B cell (primary cell): Measurements from ENCODE around the gene NDUFAB1. TPM values are rescaled to one million over a fixed set of nuclear protein-coding genes. Genes with fewer than 3 reads are reported as not detected.

ENCODE experiments used
- ATAC-seq: fragments of 200-7000 bp; cut with Tn5 transposase; one replicate; pipeline ENCODE4 v1.10.0; 2021; ENCODE audit warnings: low read depth, mild to moderate bottlenecking, moderate number of reproducible peaks, moderate library complexity
- CTCF ChIA-PET: fragments of 350-600 bp; sonication (Branson Sonifier 250); formaldehyde crosslinking; loops from one replicate; lab custom pipeline; 2021; ENCODE audit warnings: antibody characterized with exemption, inconsistent platforms; lab: Charles Lee
- POLR2A ChIA-PET: fragments of 350-600 bp; sonication (Branson Sonifier 250); formaldehyde crosslinking; loops from one replicate; lab custom pipeline; 2021; ENCODE audit warnings: antibody characterized with exemption; lab: Charles Lee
- DNase-seq: peaks from one replicate; pipeline ENCODE4 v3.0.0; 2013
- H2AFZ ChIP-seq: 2 replicates; pipeline ENCODE4 v1.6.1; 2012; ENCODE audit warnings: mild to moderate bottlenecking, low read depth, low read length; ENCODE audit not compliant: insufficient read depth, poor library complexity, severe bottlenecking
- H3K27ac ChIP-seq, 2 donors: 1 replicate in 1 of 2; 2 replicates in 1 of 2; pipeline ENCODE4 v1.5.1; 2012 to 2013; ENCODE audit warnings: low read length in 2 of 2, mild to moderate bottlenecking in 2 of 2, moderate library complexity in 1 of 2
- H3K27me3 ChIP-seq, 4 experiments: fragments of 200-600 bp in 1 of 4; sonication (generic) in 1 of 4; replicated peaks in 1 of 4; 1 replicate in 2 of 4; 2 replicates in 2 of 4; pipeline versions ENCODE4 v1.6.1 to v1.7.0; 2013 to 2016; ENCODE audit warnings: low read length in 3 of 4, mild to moderate bottlenecking in 2 of 4, mixed read lengths in 1 of 4, moderate library complexity in 1 of 4; ENCODE audit not compliant: insufficient read depth in 4 of 4, control insufficient read depth in 3 of 4; ENCODE audit errors: control extremely low read depth in 1 of 4
- H3K36me3 ChIP-seq, 2 experiments: replicated peaks in 1 of 2; 1 replicate in 1 of 2; 2 replicates in 1 of 2; pipeline versions ENCODE4 v1.6.1 to v1.7.1; 2013; ENCODE audit warnings: low read length in 1 of 2; ENCODE audit not compliant: insufficient read depth in 2 of 2, control insufficient read depth in 1 of 2; ENCODE audit errors: control extremely low read depth in 1 of 2, extremely low read depth in 1 of 2
- H3K4me1 ChIP-seq, 2 donors: fragments of 200-600 bp in 1 of 2; sonication (generic) in 1 of 2; 1 replicate in 1 of 2; 2 replicates in 1 of 2; pipeline versions ENCODE4 v1.5.1 to v1.6.1; 2013 to 2017; ENCODE audit warnings: low read length in 2 of 2; ENCODE audit not compliant: control insufficient read depth in 2 of 2, insufficient read depth in 2 of 2
- H3K4me2 ChIP-seq: replicated peaks from 2 replicates; pipeline ENCODE3; 2012; ENCODE audit warnings: mild to moderate bottlenecking, low read depth, low read length; ENCODE audit not compliant: poor library complexity, severe bottlenecking
- H3K4me3 ChIP-seq, 5 experiments: fragments of 200-600 bp in 1 of 5; sonication (generic) in 1 of 5; 1 replicate in 3 of 5; 2 replicates in 2 of 5; pipeline versions ENCODE4 v1.5.1 to v1.7.0; 2011 to 2016; ENCODE audit warnings: low read length in 4 of 5, mild to moderate bottlenecking in 4 of 5, low read depth in 2 of 5, control low read depth in 1 of 5, moderate library complexity in 1 of 5; ENCODE audit not compliant: insufficient read depth in 1 of 5; ENCODE audit errors: control extremely low read depth in 1 of 5, extremely low read depth in 1 of 5
- H3K79me2 ChIP-seq: fragments of 200-600 bp; sonication (generic); one replicate; pipeline ENCODE4 v1.6.0; 2016; ENCODE audit warnings: low read length; ENCODE audit not compliant: control insufficient read depth, insufficient read depth
- H3K9ac ChIP-seq: fragments of 200-600 bp; sonication (generic); 2 replicates; pipeline ENCODE4 v1.6.1; 2017; ENCODE audit warnings: mild to moderate bottlenecking, low read length, moderate library complexity
- H3K9me3 ChIP-seq, 3 donors: one replicate each; pipeline versions ENCODE4 v1.6.1 to v1.7.1; 2013; ENCODE audit warnings: low read length in 2 of 3; ENCODE audit not compliant: control insufficient read depth in 2 of 3, insufficient read depth in 1 of 3; ENCODE audit errors: control extremely low read depth in 1 of 3
- H4K20me1 ChIP-seq: 2 replicates; pipeline ENCODE4 v1.6.0; 2012; ENCODE audit warnings: mild to moderate bottlenecking, low read length; ENCODE audit not compliant: insufficient read depth, control insufficient read depth, poor library complexity, severe bottlenecking
- H3K27ac Mint-ChIP-seq: one replicate; pipeline ENCODE4 v1.8.0; 2021; ENCODE audit warnings: mixed read lengths
- H3K27me3 Mint-ChIP-seq: one replicate; pipeline ENCODE4 v1.8.0; 2021; ENCODE audit warnings: mixed read lengths
- H3K4me1 Mint-ChIP-seq: one replicate; pipeline ENCODE4 v1.8.0; 2021; ENCODE audit warnings: mixed read lengths
- H3K4me3 Mint-ChIP-seq: one replicate; pipeline ENCODE4 v1.8.0; 2021; ENCODE audit warnings: mixed read lengths
- H3K9me3 Mint-ChIP-seq: one replicate; pipeline ENCODE4 v1.8.0; 2022; ENCODE audit warnings: mixed read lengths; ENCODE audit not compliant: insufficient read depth
- EZH2 ChIP-seq: IDR thresholded peaks from 2 replicates; pipeline ENCODE4 v1.6.1; 2012; ENCODE audit warnings: borderline replicate concordance, low read depth, mild to moderate bottlenecking, moderate library complexity, low read length; ENCODE audit not compliant: insufficient read depth, poor library complexity, severe bottlenecking
- WGBS: methylation state at CpG from one replicate; pipeline ENCODE4 v1.1.5; 2013; ENCODE audit warnings: missing lambda C conversion rate; ENCODE audit not compliant: insufficient coverage; 5-methylcytosine and 5-hydroxymethylcytosine counted together
- intact Hi-C: fragments of 100-400 bp; cut with micrococcal nuclease; formaldehyde crosslinking; loops from one replicate; pipeline ENCODE4 v1.10.0; 2022
- polyA plus RNA-seq: library from polyadenylated mRNA; depleted of rRNA; stranded (reverse); fragments of >200 nt; gene quantifications from 2 replicates; pipeline ENCODE4 v1.2.3, GENCODE V29; 2012
- total RNA-seq, 2 donors: library from RNA; stranded (reverse); fragments of 120-200 nt in 1 of 2; gene quantifications; 1 replicate in 1 of 2; 2 replicates in 1 of 2; pipeline versions ENCODE4 v1.2.3 to v1.2.4, GENCODE V29; 2013 to 2022
- TF ChIP-seq, protein P1 (sequence below): fragments of 200-600 bp; IDR thresholded peaks from one replicate; pipeline ENCODE4 v1.8.0; 2022; ENCODE audit warnings: antibody characterized with exemption, mild to moderate bottlenecking

Gene NDUFAB1
- total and polyA plus RNA-seq, 2 donors (not counting 1 experiment from before 2014, with no cell fraction given): 33.6 to 39.3 TPM

- no peak overlapping the region for H3K27ac ChIP-seq
- H2AFZ ChIP-seq: no peak overlapping the region
- peaks cover 40% of the 10 kb centered on the region for H3K79me2 ChIP-seq
- H3K9me3 ChIP-seq: no peaks in the 10 kb centered on the region
- H3K4me1 ChIP-seq: peaks cover 6 to 9% of the 10 kb centered on the region in 2 donors
- no peak overlapping the region for H3K4me3 ChIP-seq
- WGBS: 97% methylated on average over 12 of the region's 13 CpGs
- H3K9ac ChIP-seq: no peak overlapping the region
- no peak for TF ChIP-seq EZH2
- H3K36me3 ChIP-seq: peaks cover 3 to 73% of the 10 kb centered on the region in 2 experiments
- ATAC-seq (no peak), DNase-seq (no peak)
- Mint-ChIP-seq H3K27me3 (no peaks in the 10 kb centered on the region), H3K4me3 (no peak overlapping the region), H3K27ac (no peak overlapping the region), H3K4me1 (peaks cover 17% of the 10 kb centered on the region), H3K9me3 (no peaks in the 10 kb centered on the region)
- ChIA-PET CTCF (no interaction called here), POLR2A (no interaction called here)
- H4K20me1 ChIP-seq: no peaks in the 10 kb centered on the region
- H3K27me3 ChIP-seq: no peaks in the 10 kb centered on the region
- intact Hi-C loops: no loop called here
- no peak overlapping the region for H3K4me2 ChIP-seq
Measured at GRCh38 chr16:23562505-23562904, 33.6 kb downstream of the NDUFAB1 start.

DNA sequence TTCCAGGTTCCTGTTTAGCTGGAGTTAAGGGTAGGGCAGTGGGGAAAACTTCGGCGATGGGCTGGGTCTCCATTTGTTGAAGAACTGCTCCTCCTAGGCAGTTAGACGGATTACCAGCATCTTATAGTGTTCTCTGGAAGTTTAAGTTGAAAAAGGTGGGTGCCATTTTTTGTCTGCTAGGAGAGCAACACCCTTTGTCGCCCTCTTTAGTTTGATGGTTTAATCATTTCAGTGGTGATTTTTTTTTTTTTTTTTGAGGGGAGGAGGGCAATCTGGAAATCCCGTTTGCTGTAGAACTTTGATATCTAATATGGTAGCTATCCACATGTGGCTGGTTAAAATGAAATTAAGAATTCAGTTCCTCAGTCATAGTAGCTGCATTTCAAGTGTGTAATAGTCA, 34.5 kb downstream of the NDUFAB1 start:
- intact Hi-C loops: no loop called here
- H3K4me3 ChIP-seq: no peak overlapping the region
- H4K20me1 ChIP-seq: no peaks in the 10 kb centered on the region
- 87% methylated on average over 4 of the region's 5 CpGs for WGBS
- no peaks in the 10 kb centered on the region for H3K27me3 ChIP-seq
- Mint-ChIP-seq H3K27ac (no peak overlapping the region), H3K27me3 (no peaks in the 10 kb centered on the region), H3K4me3 (no peak overlapping the region), H3K9me3 (no peaks in the 10 kb centered on the region), H3K4me1 (peaks cover 27% of the 10 kb centered on the region)
- DNase-seq (no peak), ATAC-seq (no peak)
- peaks cover 3 to 64% of the 10 kb centered on the region in 2 experiments for H3K36me3 ChIP-seq
- ChIA-PET POLR2A (no interaction called here), CTCF (interaction anchor here (0.9 to 5.0 kb wide), 2 partner anchors 36 to 57 kb away, joined by 3 to 35 read pairs; partner anchors contain the start of gene NDUFAB1)
- H2AFZ ChIP-seq: no peak overlapping the region
- no peak overlapping the region for H3K4me2 ChIP-seq
- H3K9ac ChIP-seq: no peak overlapping the region
- no peaks in the 10 kb centered on the region for H3K9me3 ChIP-seq
- H3K4me1 ChIP-seq: peaks cover 9 to 14% of the 10 kb centered on the region in 2 donors
- no peak overlapping the region for H3K27ac ChIP-seq
- no peak for TF ChIP-seq EZH2
- TF ChIP-seq, protein P1, sequence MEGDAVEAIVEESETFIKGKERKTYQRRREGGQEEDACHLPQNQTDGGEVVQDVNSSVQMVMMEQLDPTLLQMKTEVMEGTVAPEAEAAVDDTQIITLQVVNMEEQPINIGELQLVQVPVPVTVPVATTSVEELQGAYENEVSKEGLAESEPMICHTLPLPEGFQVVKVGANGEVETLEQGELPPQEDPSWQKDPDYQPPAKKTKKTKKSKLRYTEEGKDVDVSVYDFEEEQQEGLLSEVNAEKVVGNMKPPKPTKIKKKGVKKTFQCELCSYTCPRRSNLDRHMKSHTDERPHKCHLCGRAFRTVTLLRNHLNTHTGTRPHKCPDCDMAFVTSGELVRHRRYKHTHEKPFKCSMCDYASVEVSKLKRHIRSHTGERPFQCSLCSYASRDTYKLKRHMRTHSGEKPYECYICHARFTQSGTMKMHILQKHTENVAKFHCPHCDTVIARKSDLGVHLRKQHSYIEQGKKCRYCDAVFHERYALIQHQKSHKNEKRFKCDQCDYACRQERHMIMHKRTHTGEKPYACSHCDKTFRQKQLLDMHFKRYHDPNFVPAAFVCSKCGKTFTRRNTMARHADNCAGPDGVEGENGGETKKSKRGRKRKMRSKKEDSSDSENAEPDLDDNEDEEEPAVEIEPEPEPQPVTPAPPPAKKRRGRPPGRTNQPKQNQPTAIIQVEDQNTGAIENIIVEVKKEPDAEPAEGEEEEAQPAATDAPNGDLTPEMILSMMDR: no peak
- H3K79me2 ChIP-seq: peaks cover 43% of the 10 kb centered on the region
